MM.1S (cell line): ENCODE data around the gene SEPTIN3.

Experiments
- CTCF ChIP-seq: fragments of 300-600 bp; sonication (generic); IDR thresholded peaks from 2 replicates; pipeline ENCODE4 v1.5.1; 2016; ENCODE audit warnings: antibody characterized with exemption, low read length, mixed read lengths
- EZH2 ChIP-seq: fragments of 300-600 bp; sonication (generic); optimal IDR thresholded peaks from 2 replicates; pipeline ENCODE3; 2017; ENCODE audit warnings: low read depth, mild to moderate bottlenecking, antibody characterized with exemption, low read length, mixed read lengths

DNA sequence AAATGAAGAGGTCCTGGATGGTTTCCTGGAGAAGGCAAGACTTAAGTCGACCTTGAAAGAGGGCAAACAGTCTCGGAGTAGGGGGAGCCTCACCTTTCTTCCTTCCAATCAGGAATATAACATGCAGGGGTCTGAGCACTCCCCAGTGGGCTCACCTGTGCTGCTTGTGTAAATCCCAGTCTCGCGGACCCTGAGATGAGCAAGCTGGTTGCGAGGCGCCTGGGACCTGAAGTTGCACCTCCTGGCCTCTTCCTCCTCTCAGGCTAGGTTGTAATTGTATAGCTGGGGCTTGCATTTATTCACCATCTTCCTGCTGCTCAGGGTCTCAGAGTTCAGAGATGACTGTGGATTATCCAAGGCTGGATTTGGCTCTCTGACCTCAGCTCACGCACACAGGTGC is 21.9 kb downstream of the SEPTIN3 start:
- TF ChIP-seq CTCF (no peak), EZH2 (no peak)
